Activated CD4-positive, alpha-beta T cell treated with anti-CD3 and anti-CD28 coated beads, Interleukin-2, Interleukin-6, amounts not matched to agents 100 ng/mL and 50 ng/mL, durations not matched to agents 16 hours and 8 hours (primary cell): ENCODE measurements around the gene PEF1.
A peak's percentile ranks its signal among the peaks of the same experiment; 100 is the strongest.
"Not testable (repeated sequence)": the region's sequence is repeated elsewhere in the genome, so short reads cannot be mapped to it uniquely, and the experiment has no call there.

ENCODE experiments used
- DNase-seq: peaks from one replicate; pipeline ENCODE4 v3.0.0-alpha.2; 2020

Gene PEF1

GRCh38 chr1:31600641-31601040 lies 44.0 kb downstream of the PEF1 start:
- DNase-seq, result no peak

GRCh38 chr1:31598980-31599379 lies 45.7 kb downstream of the PEF1 start:
- DNase-seq, result no peak

GRCh38 chr1:31596737-31597097 lies 48.0 kb downstream of the PEF1 start:
- DNase-seq, result no peak

- no peak for DNase-seq
Measured at GRCh38 chr1:31595836-31596736, 48.6 kb downstream of the PEF1 start.

- DNase-seq, result peak; percentile 84
Measured at GRCh38 chr1:31593770-31594632, 50.7 kb downstream of the PEF1 start.

GRCh38 chr1:31593136-31593665 lies 51.5 kb downstream of the PEF1 start:
- no peak for DNase-seq

- DNase-seq, result no peak
Measured at GRCh38 chr1:31592132-31592531, 52.5 kb downstream of the PEF1 start.

- no peak for DNase-seq
Measured at GRCh38 chr1:31591425-31592093, 53.1 kb downstream of the PEF1 start.

- DNase-seq, result no peak
Measured at GRCh38 chr1:31588751-31589515, 55.7 kb downstream of the PEF1 start.

- DNase-seq, result peak; percentile 61
Measured at GRCh38 chr1:31587720-31588423, 56.8 kb downstream of the PEF1 start.

GRCh38 chr1:31587328-31587699 lies 57.4 kb downstream of the PEF1 start:
- DNase-seq, result not testable (repeated sequence)

GRCh38 chr1:31586376-31587327 lies 58.0 kb downstream of the PEF1 start:
- DNase-seq, result no peak

GRCh38 chr1:31585736-31586365 lies 58.8 kb downstream of the PEF1 start:
- no peak for DNase-seq

GRCh38 chr1:31584869-31585735 lies 59.6 kb downstream of the PEF1 start:
- DNase-seq, result no peak

- DNase-seq, result no peak
Measured at GRCh38 chr1:31583995-31584868, 60.4 kb downstream of the PEF1 start.

GRCh38 chr1:31583082-31583994 lies 61.3 kb downstream of the PEF1 start:
- DNase-seq, result no peak
